HG03095 (cell line): ENCODE results near the gene TXNDC2.

ENCODE experiments used
- ATAC-seq: cut with Tn5 transposase; IDR thresholded peaks from one replicate; pipeline ENCODE4 v1.9.1; 2021; ENCODE audit warnings: moderate library complexity; ENCODE audit not compliant: unreplicated experiment

Gene TXNDC2

GRCh38 chr18:9930299-9930884, 44.6 kb downstream of the TXNDC2 start:
- no peak for ATAC-seq

- ATAC-seq: no peak
Observed at GRCh38 chr18:9931146-9931545, 45.4 kb downstream of the TXNDC2 start.

GRCh38 chr18:9931678-9932077, 45.9 kb downstream of the TXNDC2 start:
- no peak for ATAC-seq

GRCh38 chr18:9933865-9934264, 48.1 kb downstream of the TXNDC2 start:
- ATAC-seq: no peak

GRCh38 chr18:9934274-9934673, 48.5 kb downstream of the TXNDC2 start:
- no peak for ATAC-seq
